Endodermal cell (in vitro differentiated cells): ENCODE data around the gene FHAD1. TPM values are rescaled to one million over a fixed set of nuclear protein-coding genes. Genes with fewer than 3 reads are reported as not detected.

Source experiments
- DNase-seq: peaks from one replicate; pipeline ENCODE4 v3.0.0-alpha.2; 2017
- H3K27ac ChIP-seq: 2 replicates; pipeline ENCODE4 v1.5.1; 2013; ENCODE audit warnings: mild to moderate bottlenecking, low read depth, low read length, moderate library complexity
- H3K27me3 ChIP-seq: 2 replicates; pipeline ENCODE4 v1.6.1; 2013; ENCODE audit warnings: mild to moderate bottlenecking, low read length, moderate library complexity; ENCODE audit not compliant: insufficient read depth, control insufficient read depth, poor library complexity, severe bottlenecking
- H3K36me3 ChIP-seq: 2 replicates; pipeline ENCODE4 v1.7.0; 2013; ENCODE audit warnings: mild to moderate bottlenecking, low read length, moderate library complexity; ENCODE audit not compliant: control insufficient read depth, insufficient read depth
- H3K4me1 ChIP-seq: one replicate; pipeline ENCODE4 v1.7.0; 2013; ENCODE audit warnings: low read length; ENCODE audit not compliant: control insufficient read depth, insufficient read depth
- H3K4me3 ChIP-seq: 2 replicates; pipeline ENCODE4 v1.5.1; 2013; ENCODE audit warnings: mild to moderate bottlenecking, low read length, moderate library complexity
- H3K9ac ChIP-seq: 2 replicates; pipeline ENCODE4 v1.6.1; 2013; ENCODE audit warnings: mild to moderate bottlenecking, low read length, moderate library complexity; ENCODE audit not compliant: poor library complexity, severe bottlenecking; ENCODE audit errors: extremely low read depth
- H3K9me3 ChIP-seq: 2 replicates; pipeline ENCODE4 v1.6.1; 2013; ENCODE audit warnings: mild to moderate bottlenecking, low read length, moderate library complexity; ENCODE audit not compliant: control insufficient read depth
- H3K27ac Mint-ChIP-seq: 2 replicates; pipeline ENCODE4 v1.8.0; 2020; ENCODE audit warnings: mixed read lengths
- H3K27me3 Mint-ChIP-seq: 2 replicates; pipeline ENCODE4 v1.8.0; 2021; ENCODE audit warnings: mild to moderate bottlenecking, mixed read lengths; ENCODE audit not compliant: insufficient read depth
- H3K36me3 Mint-ChIP-seq: 2 replicates; pipeline ENCODE4 v1.8.0; 2020; ENCODE audit warnings: low read depth, mixed read lengths
- H3K4me1 Mint-ChIP-seq: 2 replicates; pipeline ENCODE4 v1.8.0; 2020; ENCODE audit warnings: mixed read lengths
- H3K4me3 Mint-ChIP-seq: 2 replicates; pipeline ENCODE4 v1.8.0; 2020; ENCODE audit warnings: mild to moderate bottlenecking, moderate library complexity, mixed read lengths
- H3K9me3 Mint-ChIP-seq: 2 replicates; pipeline ENCODE4 v1.8.0; 2020; ENCODE audit warnings: mild to moderate bottlenecking, mixed read lengths
- CTCF ChIP-seq: fragments of 200-600 bp; sonication (generic); conservative IDR thresholded peaks from 2 replicates; pipeline ENCODE4 v1.5.0; 2021; ENCODE audit warnings: antibody characterized with exemption, mild to moderate bottlenecking
- WGBS, 2 experiments: methylation state at CpG; one replicate each; pipeline versions ENCODE4 v1.1.5 to v1.1.7; 2013; ENCODE audit warnings: missing lambda C conversion rate in 2 of 2, mixed read lengths in 1 of 2; ENCODE audit not compliant: insufficient coverage in 1 of 2, insufficient read length in 1 of 2; 5-methylcytosine and 5-hydroxymethylcytosine counted together
- total RNA-seq, 2 donors: library from RNA; stranded (reverse); fragmentation: NEBNext Ultra II Directional in 1 of 2; extraction: Animal tissue kit (Norgen Biotek cat#: 25700) in 1 of 2; gene quantifications; 2 replicates in 1 of 2; 3 replicates in 1 of 2; pipeline ENCODE4 v1.2.1, GENCODE V29; 2021

FHAD1 gene
- total RNA-seq, 2 donors from 2014 or later = 2.9 to 3.6 TPM

- no peaks in the 10 kb centered on the region for H3K9me3 ChIP-seq
- H3K4me3 ChIP-seq = no peak overlapping the region
- TF ChIP-seq CTCF = no peak
- H3K4me1 Mint-ChIP-seq = no peaks in the 10 kb centered on the region
- H3K9me3 Mint-ChIP-seq = peaks cover 3% of the 10 kb centered on the region
- no peak overlapping the region for H3K4me3 Mint-ChIP-seq
- no peak overlapping the region for H3K27ac Mint-ChIP-seq
- no peak overlapping the region for H3K27ac ChIP-seq
- H3K9ac ChIP-seq = no peak overlapping the region
- H3K27me3 Mint-ChIP-seq = peaks cover 6% of the 10 kb centered on the region
- H3K36me3 ChIP-seq = no peaks in the 10 kb centered on the region
- WGBS, 2 experiments = 90 to 95% methylated on average over 4 to 11 of the region's 11 CpGs
- no peaks in the 10 kb centered on the region for H3K4me1 ChIP-seq
- H3K36me3 Mint-ChIP-seq = no peaks in the 10 kb centered on the region
- H3K27me3 ChIP-seq = no peaks in the 10 kb centered on the region
- no peak for DNase-seq
These were observed 86.1 kb downstream of the FHAD1 start for GRCh38 chr1:15332952-15333715.

DNA sequence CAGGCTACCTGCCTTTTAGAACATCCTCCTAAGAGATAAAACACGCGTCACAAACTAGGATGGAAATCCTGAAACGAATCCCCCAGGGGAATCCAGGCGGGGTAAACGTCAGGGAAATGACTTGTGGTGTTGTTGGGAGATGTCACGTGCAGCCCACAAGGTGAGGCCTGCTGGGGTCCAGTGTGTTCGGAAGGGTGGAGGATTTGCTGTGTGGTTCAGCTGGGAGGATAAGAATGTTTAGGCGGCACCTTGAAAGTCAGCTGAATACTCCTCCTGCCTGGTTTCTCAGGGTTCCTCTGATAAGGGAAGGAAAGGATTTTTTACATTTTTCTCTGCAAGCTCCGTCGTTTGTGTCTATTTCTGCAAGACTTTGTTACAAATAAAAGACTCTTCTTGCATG, 88.0 kb downstream of the FHAD1 start:
- DNase-seq = no peak
- Mint-ChIP-seq H3K4me3 (no peak overlapping the region), H3K4me1 (peaks cover 2% of the 10 kb centered on the region), H3K27me3 (peaks cover 6% of the 10 kb centered on the region), H3K36me3 (peaks cover 2% of the 10 kb centered on the region), H3K9me3 (peaks cover 9% of the 10 kb centered on the region), H3K27ac (no peak overlapping the region)
- 83 to 91% methylated on average over 5 to 10 of the region's 10 CpGs for WGBS, 2 experiments
- no peak overlapping the region for H3K27ac ChIP-seq
- H3K36me3 ChIP-seq = no peaks in the 10 kb centered on the region
- no peak overlapping the region for H3K4me3 ChIP-seq
- H3K4me1 ChIP-seq = no peaks in the 10 kb centered on the region
- no peaks in the 10 kb centered on the region for H3K9me3 ChIP-seq
- no peaks in the 10 kb centered on the region for H3K27me3 ChIP-seq
- TF ChIP-seq CTCF = no peak
- no peak overlapping the region for H3K9ac ChIP-seq

DNA sequence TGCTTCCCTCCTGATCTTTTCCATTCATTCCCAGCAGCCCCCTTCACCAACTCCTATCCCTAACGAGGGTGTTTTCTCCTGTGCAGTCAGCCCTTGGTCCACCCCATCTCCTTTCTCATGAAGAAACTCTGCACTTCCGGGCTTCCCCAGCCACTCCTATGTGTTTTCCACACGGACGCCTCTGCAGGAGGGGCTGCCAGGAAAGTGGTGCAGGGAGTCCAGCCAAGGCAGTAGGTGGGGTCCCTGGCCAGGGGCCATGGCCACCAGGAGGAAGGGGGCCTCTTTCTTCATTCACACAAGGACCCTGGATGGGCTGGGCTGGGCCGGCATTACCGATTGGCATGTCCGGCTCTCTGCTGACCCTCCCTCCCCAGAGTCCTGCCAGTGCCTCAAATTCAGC, 89.8 kb downstream of the FHAD1 start:
- H3K9ac ChIP-seq = no peak overlapping the region
- H3K27me3 ChIP-seq = no peaks in the 10 kb centered on the region
- Mint-ChIP-seq H3K9me3 (peaks cover 11% of the 10 kb centered on the region), H3K4me3 (no peak overlapping the region), H3K27ac (no peak overlapping the region), H3K36me3 (peaks cover 2% of the 10 kb centered on the region), H3K27me3 (peaks cover 3% of the 10 kb centered on the region), H3K4me1 (peaks cover 2% of the 10 kb centered on the region)
- H3K9me3 ChIP-seq = no peaks in the 10 kb centered on the region
- 92% methylated on average over 4 to 7 of the region's 7 CpGs for WGBS, 2 experiments
- H3K27ac ChIP-seq = no peak overlapping the region
- TF ChIP-seq CTCF = no peak
- no peak for DNase-seq
- H3K4me3 ChIP-seq = no peak overlapping the region
- H3K4me1 ChIP-seq = no peaks in the 10 kb centered on the region
- no peaks in the 10 kb centered on the region for H3K36me3 ChIP-seq
